GM18867 (cell line): Measurements from ENCODE around the gene SFSWAP.

ENCODE experiments used
- ATAC-seq: cut with Tn5 transposase; IDR thresholded peaks from one replicate; pipeline ENCODE4 v1.9.1; 2021; ENCODE audit warnings: mild to moderate bottlenecking, moderate library complexity; ENCODE audit not compliant: unreplicated experiment

Gene SFSWAP

GRCh38 chr12:131831635-131832041, 120.7 kb downstream of the SFSWAP start:
- ATAC-seq = no peak

GRCh38 chr12:131832321-131833231, 121.7 kb downstream of the SFSWAP start:
- no peak for ATAC-seq

DNA sequence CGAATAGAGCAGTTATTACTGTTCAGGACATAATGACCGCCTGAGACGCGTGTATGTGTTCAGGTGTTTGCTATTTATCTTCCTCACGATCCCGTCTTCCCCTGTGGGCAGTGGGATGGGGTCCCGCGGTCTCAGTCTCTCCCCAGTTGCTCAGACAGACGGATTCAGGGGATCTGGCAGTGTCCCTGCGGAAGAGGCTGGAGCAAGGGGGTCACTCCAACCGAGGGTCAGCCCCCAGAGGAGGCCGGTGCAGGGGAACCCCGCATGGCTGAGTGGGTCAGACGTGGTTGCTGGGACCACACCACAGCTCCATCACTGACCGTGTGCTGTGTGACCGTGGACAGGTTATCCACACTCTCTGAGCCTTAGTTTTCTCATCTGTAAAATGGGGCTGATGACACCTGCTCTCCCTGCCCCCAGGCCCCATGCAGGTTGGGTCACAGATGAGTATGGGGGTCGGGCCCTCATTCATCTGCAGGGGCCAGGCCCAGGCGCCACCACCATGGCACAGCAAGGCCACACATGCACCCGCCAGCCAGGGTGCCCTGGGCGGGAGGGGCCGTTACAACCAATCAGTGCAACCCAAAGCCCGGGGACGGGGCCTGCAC, 122.5 kb downstream of the SFSWAP start:
- ATAC-seq = no peak

DNA sequence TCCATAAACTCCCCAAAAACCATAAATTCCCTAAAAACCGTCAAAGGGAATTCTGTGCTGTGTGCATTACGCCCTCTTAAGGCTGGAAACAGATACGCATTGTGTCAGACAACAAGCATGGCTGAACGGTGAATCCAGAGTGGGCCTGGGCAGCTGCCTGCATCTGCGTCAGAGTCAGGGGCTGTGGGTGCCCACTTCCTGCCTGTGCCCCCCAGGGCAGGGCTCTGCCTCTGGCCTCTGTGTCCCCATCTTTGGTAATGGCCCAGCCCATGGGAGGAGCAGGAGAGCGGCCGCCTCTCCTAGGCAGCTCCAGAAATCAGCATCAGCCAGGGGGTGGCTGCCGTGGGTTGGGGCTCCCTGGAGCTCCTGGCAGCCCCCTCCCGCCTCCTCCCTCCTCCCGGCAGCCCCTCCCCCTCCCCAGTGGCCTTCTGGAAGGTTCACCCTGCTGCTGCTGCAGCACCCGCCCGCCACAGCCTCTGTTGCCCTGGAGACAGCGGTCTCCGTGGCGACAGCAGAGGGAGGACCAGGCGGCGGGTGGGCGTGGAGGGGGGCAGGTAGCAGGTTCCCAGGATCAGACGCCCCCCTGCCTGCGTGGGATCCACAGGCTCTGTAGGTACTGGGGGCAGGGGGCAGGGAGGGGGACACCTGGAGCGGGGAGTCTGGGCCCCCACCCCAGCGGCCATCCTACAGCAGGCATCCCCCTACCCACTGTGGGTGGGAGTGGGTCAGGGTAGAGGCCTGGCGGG, 123.2 kb downstream of the SFSWAP start:
- ATAC-seq = no peak

- ATAC-seq = no peak
Observed at GRCh38 chr12:131834798-131835615, 124.1 kb downstream of the SFSWAP start.

DNA sequence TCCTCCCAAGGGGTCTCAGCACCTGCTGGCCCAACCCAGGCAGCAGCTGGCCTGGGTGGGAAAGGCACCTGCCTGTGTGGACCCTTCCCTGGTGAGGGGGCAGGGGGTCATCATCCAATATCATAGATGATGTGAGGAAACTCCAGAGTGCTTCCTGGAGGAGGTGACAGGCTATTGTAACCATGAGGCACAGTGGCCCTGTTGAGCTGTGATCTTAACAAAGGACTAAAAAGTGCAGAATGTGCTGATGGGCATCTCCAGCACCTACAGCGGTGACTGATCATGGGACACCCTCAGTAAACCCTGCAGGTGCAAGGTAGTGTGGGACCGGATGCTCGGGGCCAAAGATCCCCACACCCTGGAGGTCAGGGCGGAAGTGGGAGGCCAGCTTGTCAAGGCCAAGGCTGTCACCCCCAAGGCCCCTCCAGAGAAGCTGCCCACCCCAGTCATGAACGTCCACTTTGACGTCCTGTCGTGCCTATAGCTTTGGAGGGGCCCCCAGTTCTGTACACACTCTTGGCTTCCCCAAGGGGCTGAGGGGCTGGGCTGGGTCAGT, 124.8 kb downstream of the SFSWAP start:
- ATAC-seq = no peak

DNA sequence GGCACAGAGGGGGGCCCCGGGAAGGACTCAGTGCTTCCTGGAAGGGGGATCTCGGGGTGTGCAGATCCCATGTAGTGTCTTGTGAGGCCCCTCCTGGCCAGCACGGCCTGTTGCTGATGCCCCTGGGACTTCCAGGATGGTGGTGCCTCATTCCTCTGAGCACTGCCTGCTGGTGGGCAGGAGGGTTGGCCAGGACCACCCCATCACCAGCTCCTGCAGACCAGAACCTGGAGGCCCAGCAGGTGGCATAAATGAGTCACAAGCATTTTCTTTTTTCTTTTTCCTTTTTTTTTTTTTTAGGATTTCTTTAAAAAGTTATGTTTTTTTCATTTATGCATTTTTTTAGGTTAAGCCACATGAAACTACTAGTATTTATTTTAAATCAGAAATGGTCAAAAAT, 125.3 kb downstream of the SFSWAP start:
- ATAC-seq = no peak

GRCh38 chr12:131836714-131837397, 126.0 kb downstream of the SFSWAP start:
- no peak for ATAC-seq

DNA sequence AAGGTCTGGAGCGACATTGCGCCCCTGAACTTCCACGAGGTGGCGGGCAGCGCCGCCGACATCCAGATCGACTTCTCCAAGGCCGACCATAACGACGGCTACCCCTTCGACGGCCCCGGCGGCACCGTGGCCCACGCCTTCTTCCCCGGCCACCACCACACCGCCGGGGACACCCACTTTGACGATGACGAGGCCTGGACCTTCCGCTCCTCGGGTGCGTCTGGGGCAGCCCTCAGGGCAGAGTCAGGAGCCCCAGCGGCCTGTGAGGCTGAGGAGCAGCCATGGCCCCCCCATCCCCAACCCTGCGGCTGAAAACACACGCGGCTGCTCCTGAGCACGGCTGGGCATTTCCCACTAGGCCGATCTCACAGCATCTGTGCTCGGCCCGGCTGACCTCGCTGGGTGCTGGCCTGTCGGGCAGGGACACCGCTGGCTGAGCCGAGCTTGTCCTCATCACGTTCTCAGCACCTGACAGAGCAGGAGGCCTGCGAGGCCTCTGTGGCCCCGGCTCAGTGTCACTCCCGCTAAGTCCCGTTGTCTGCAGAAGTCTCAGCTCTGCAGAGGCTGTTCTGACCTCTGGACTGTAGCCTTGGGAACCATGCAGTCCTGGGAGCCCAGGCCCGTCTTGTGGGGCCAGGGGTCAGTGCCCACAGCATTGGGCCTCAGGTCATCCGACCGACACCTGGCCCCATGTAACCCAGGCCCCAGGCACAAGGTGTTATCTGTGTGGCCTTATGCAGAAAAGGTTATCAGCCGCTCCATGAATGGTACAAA, 129.9 kb downstream of the SFSWAP start:
- ATAC-seq = no peak

DNA sequence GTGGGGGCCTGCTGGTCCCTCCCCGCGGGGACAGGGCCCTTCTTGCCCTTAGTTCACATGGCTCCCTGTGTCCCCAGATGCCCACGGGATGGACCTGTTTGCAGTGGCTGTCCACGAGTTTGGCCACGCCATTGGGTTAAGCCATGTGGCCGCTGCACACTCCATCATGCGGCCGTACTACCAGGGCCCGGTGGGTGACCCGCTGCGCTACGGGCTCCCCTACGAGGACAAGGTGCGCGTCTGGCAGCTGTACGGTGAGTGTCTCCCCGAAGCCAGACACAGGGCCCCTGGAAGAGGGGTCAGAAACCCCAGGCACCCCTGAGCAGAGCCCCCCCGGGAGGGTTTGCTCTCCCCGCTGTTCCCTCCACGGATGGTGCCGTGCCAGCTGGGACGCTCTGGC, 130.7 kb downstream of the SFSWAP start:
- ATAC-seq = no peak

DNA sequence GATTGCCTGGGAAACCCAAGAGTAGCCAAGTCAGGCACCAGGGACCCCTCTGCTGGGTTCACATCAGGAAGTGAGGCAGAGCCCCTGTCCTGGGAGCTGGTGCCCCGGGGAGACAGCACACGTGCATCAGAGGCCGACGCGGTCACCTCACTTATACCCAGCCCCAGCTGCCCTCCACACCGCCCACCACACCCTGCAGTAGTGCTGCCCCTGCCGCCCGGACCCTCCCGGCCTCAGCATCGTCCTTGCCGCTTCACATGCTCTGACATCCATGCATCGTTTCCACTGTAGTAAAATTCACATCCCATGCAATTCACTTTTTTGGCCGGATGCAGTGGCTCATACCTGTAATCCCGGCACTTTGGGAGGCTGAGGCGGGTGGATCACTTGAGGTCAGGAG, 131.3 kb downstream of the SFSWAP start:
- ATAC-seq = no peak

DNA sequence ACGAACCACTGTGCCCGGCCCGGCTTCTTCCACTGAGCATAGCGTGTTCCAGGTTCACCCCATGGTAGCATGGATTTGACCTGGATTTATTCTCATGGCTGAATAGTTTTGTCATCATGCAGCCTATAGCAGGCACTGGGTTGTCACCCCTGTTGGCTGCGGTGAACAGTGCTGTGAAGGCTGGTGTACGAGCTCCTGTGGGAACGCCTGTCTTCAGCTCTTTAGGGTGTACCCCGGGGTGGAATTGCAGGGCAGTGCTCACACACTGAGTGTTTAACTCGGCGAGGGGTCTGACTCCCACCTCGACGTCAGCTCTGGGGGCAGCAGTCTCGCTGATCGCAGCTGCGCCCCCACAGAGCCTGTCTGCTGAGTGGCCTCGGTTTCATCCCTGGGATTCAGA, 132.6 kb downstream of the SFSWAP start:
- no peak for ATAC-seq

DNA sequence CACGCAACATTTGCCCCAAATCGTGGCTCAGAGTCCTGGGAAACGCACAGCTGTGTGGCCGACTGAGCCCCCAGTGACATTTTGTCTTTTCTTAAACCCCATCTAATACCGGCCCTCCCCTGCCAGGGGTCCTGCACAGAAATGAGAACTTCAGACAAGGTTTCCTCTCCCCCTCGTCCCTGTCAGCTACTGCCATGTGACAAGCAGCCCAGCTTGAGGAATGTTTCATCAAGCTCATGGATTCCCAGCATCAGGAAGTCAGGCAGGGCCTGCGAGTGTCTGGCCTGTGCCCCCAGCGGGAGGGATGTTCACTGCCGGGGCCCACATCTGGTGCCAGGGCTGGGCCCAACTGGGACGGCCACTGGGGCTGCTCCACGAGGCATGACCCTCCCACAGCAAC, 133.2 kb downstream of the SFSWAP start:
- no peak for ATAC-seq

DNA sequence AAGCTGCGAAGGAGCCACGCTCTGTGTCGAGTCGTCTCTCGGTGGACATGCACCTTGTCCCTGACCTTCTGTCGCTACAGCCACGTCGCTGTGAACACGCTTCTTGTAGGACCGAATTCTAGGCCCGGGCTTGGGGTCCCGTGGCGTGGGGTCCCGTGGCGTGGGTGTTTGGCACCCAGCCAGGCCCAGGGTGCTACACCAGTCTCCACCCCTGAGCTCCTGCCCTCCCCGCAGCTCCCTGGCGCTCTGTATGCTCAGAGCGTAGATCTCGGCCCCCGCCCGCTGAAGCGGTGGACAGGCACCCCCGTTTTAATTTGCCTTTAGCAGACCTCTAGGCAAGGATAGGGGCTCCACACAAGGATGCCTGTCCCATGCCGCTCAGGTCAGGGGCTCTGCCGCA, 133.8 kb downstream of the SFSWAP start:
- ATAC-seq = no peak

GRCh38 chr12:131845121-131845520, 134.2 kb downstream of the SFSWAP start:
- ATAC-seq = no peak

DNA sequence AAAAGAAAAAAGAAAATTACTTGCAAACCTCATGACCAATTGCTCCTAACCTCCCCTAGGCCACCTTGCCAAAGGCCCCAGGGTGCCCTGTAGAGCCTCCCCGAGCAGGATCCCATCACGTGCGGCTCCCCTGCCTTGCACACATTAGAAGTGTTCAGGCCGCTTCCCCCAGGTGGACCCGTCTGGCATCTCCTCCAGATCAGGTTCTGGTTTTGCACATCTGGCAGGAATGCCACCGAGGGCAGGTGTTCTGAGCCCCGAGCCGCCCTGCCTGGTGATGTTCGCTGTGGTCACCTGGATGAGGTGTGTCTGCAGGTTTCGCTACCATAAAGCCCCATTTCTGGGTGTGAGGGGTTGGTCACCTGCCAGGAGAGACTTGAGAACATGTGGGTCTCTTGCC, 136.6 kb downstream of the SFSWAP start:
- no peak for ATAC-seq

- no peak for ATAC-seq
Observed at GRCh38 chr12:131848753-131849152, 137.9 kb downstream of the SFSWAP start.
